HG03095 (cell line): ENCODE results near the gene ACER3.
"Not testable (repeated sequence)": the region's sequence is repeated elsewhere in the genome, so short reads cannot be mapped to it uniquely, and the experiment has no call there.

Source experiments
- ATAC-seq: cut with Tn5 transposase; IDR thresholded peaks from one replicate; pipeline ENCODE4 v1.9.1; 2021; ENCODE audit warnings: moderate library complexity; ENCODE audit not compliant: unreplicated experiment

Gene ACER3

GRCh38 chr11:76836613-76837291, 24.0 kb upstream of the ACER3 start:
- no peak for ATAC-seq

- ATAC-seq = no peak
Observed at GRCh38 chr11:76837696-76838677, 22.7 kb upstream of the ACER3 start.

- ATAC-seq = no peak
Observed at GRCh38 chr11:76838678-76839068, 22.0 kb upstream of the ACER3 start.

- no peak for ATAC-seq
Observed at GRCh38 chr11:76839311-76839710, 21.4 kb upstream of the ACER3 start.

- ATAC-seq = no peak
Observed at GRCh38 chr11:76841923-76842452, 18.7 kb upstream of the ACER3 start.

GRCh38 chr11:76843907-76844306, 16.8 kb upstream of the ACER3 start:
- ATAC-seq = no peak

- ATAC-seq = no peak
Observed at GRCh38 chr11:76844511-76844910, 16.2 kb upstream of the ACER3 start.

GRCh38 chr11:76845069-76845468, 15.6 kb upstream of the ACER3 start:
- ATAC-seq = no peak

GRCh38 chr11:76846441-76846840, 14.3 kb upstream of the ACER3 start:
- ATAC-seq = no peak

- ATAC-seq = no peak
Observed at GRCh38 chr11:76849376-76849775, 11.3 kb upstream of the ACER3 start.

- ATAC-seq = no peak
Observed at GRCh38 chr11:76850130-76850529, 10.6 kb upstream of the ACER3 start.

GRCh38 chr11:76850815-76851214, 9.9 kb upstream of the ACER3 start:
- ATAC-seq = no peak

- no peak for ATAC-seq
Observed at GRCh38 chr11:76854709-76855108, 6.0 kb upstream of the ACER3 start.

- ATAC-seq = not testable (repeated sequence)
Observed at GRCh38 chr11:76855670-76856069, 5.0 kb upstream of the ACER3 start.

GRCh38 chr11:76856106-76856505, 4.6 kb upstream of the ACER3 start:
- no peak for ATAC-seq

- ATAC-seq = no peak
Observed at GRCh38 chr11:76856571-76856970, 4.1 kb upstream of the ACER3 start.

GRCh38 chr11:76857781-76858410, 2.8 kb upstream of the ACER3 start:
- no peak for ATAC-seq

GRCh38 chr11:76859708-76860227, 950 bp upstream of the ACER3 start:
- no peak for ATAC-seq

- ATAC-seq = no peak
Observed at GRCh38 chr11:76861490-76861953, 804 bp downstream of the ACER3 start.

GRCh38 chr11:76862794-76863193, 2.1 kb downstream of the ACER3 start:
- not testable (repeated sequence) for ATAC-seq

GRCh38 chr11:76863196-76863777, 2.6 kb downstream of the ACER3 start:
- ATAC-seq = no peak
